ENCODE measurements around the gene ZNF423. TPM values are rescaled to one million over a fixed set of nuclear protein-coding genes. Genes with fewer than 3 reads are reported as not detected.
"Not testable (repeated sequence)": the region's sequence is repeated elsewhere in the genome, so short reads cannot be mapped to it uniquely, and the experiment has no call there.

Gene ZNF423
- total RNA-seq, 4 donors from 2014 or later: 7.0 to 19.7 (median 8.4) TPM

GRCh38 chr16:49876716-49877129 lies 20.8 kb upstream of the ZNF423 start:
- Histone ChIP-seq H3K27me3 (peaks cover 27% of the 10 kb centered on the region), H3K36me3 (no peaks in the 10 kb centered on the region), H3K9me3 (no peaks in the 10 kb centered on the region), H3K4me1 (peaks cover 0 to 13% (median 7%) of the 10 kb centered on the region in 3 donors), H3K4me3 (peak overlapping the region; percentile 8 to 48), H3K27ac (peak overlapping the region in 3 of 4 donors; percentile 30 to 37 (median 31))
- 17% methylated on average over 1 of the region's 22 CpGs; no CpG with 5 or more reads in 1 of the 2 donors for WGBS, 2 donors (ENCODE audit: low coverage in 1 of 2)
- peak; percentile 85 for ATAC-seq
- TF ChIP-seq, protein P1, sequence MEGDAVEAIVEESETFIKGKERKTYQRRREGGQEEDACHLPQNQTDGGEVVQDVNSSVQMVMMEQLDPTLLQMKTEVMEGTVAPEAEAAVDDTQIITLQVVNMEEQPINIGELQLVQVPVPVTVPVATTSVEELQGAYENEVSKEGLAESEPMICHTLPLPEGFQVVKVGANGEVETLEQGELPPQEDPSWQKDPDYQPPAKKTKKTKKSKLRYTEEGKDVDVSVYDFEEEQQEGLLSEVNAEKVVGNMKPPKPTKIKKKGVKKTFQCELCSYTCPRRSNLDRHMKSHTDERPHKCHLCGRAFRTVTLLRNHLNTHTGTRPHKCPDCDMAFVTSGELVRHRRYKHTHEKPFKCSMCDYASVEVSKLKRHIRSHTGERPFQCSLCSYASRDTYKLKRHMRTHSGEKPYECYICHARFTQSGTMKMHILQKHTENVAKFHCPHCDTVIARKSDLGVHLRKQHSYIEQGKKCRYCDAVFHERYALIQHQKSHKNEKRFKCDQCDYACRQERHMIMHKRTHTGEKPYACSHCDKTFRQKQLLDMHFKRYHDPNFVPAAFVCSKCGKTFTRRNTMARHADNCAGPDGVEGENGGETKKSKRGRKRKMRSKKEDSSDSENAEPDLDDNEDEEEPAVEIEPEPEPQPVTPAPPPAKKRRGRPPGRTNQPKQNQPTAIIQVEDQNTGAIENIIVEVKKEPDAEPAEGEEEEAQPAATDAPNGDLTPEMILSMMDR (IDR thresholded peaks at IDR 0.05): peak in 3 of 4 experiments; percentile 76 to 97 (median 79)
- TF ChIP-seq POLR2AphosphoS5 (IDR thresholded peaks at IDR 0.05) (no peak), EP300 (IDR thresholded peaks at IDR 0.05) (no peak), POLR2A (IDR thresholded peaks at IDR 0.05) (no peak)

GRCh38 chr16:49875806-49876715 lies 20.1 kb upstream of the ZNF423 start:
- no peak for TF ChIP-seq POLR2AphosphoS5 (IDR thresholded peaks at IDR 0.05)
- TF ChIP-seq POLR2A (IDR thresholded peaks at IDR 0.05): no peak
- TF ChIP-seq EP300 (IDR thresholded peaks at IDR 0.05): no peak
- TF ChIP-seq, protein P1 (IDR thresholded peaks at IDR 0.05): no peak
- H3K27ac ChIP-seq: peak overlapping the region in 3 of 4 donors; percentile 30 to 37 (median 31)
- ATAC-seq: no peak

DNA sequence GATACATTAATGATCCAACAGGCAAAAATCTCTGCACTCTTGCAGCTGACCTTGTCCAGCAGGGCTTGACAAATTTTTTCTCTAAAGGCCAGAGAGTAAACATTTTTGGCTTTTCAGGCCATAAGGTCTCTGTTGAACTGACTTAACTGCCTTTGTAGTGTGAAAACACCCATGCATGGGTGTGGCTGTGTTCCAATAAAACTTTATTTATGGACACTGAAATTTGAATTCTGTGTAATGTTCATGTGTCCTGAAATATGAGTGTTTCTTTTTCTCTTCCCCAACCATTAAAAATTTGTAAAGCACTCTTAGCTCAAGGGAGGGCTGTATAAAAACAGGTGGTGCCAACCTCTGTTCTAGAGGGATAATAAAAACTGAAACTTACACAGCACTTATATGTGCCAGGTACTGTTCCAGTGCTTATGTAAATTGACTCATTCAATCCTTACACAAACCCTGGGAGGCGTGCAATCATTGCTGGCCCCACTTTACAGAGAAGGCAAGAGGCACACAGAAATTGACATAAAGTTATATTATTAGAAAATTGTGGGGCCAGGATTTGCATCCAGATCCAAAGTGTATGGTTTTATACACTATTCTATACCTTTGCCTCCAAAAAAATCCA lies 18.8 kb upstream of the ZNF423 start:
- no peak for ATAC-seq
- no peak overlapping the region for H3K27ac ChIP-seq
- H3K27me3 ChIP-seq: peaks cover 25% of the 10 kb centered on the region
- H3K36me3 ChIP-seq: no peaks in the 10 kb centered on the region
- H3K9me3 ChIP-seq: no peaks in the 10 kb centered on the region
- peaks cover 0 to 13% (median 7%) of the 10 kb centered on the region in 3 donors for H3K4me1 ChIP-seq
- TF ChIP-seq, protein P1 (IDR thresholded peaks at IDR 0.05): no peak
- no peak for TF ChIP-seq EP300 (IDR thresholded peaks at IDR 0.05)
- 100% methylated on average over 1 of the region's 1 CpG for WGBS, 2 donors (ENCODE audit: low coverage in 1 of 2)
- H3K4me3 ChIP-seq: no peak overlapping the region

More at GRCh38 chr16:49875806-49876715, 20.1 kb upstream of the ZNF423 start:
- Histone ChIP-seq H3K27me3 (peaks cover 27% of the 10 kb centered on the region), H3K4me3 (peak overlapping the region; percentile 8 to 48), H3K9me3 (no peaks in the 10 kb centered on the region), H3K36me3 (no peaks in the 10 kb centered on the region), H3K4me1 (peaks cover 0 to 13% (median 7%) of the 10 kb centered on the region in 3 donors)
- WGBS, 2 donors (ENCODE audit: low coverage in 1 of 2): 59 to 61% methylated on average over 6 of the region's 45 CpGs

GRCh38 chr16:49871824-49872223 lies 15.9 kb upstream of the ZNF423 start:
- ATAC-seq: not testable (repeated sequence)

DNA sequence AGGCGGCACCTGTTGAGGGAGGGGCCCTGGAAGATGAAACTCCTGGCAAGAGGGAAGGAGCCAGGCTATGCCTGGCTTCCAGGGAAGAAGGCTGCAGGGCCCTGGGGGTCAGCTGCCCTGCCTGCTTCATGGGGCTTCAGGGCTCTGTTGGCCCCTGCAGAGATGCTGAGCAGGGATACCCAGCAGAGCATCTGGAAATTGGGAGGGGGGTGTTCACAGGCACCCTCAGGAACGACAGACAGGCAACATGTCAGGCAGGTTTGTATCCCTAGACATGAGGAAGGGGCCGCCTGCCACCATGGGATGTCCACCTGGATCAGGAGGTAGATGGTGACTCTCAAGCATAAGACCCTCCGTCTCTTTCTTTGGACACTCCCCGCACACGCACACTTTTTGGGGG lies 13.8 kb upstream of the ZNF423 start:
- WGBS, 2 donors (ENCODE audit: low coverage in 1 of 2): 86 to 94% methylated on average over 1 to 3 of the region's 6 CpGs
- Histone ChIP-seq H3K36me3 (no peaks in the 10 kb centered on the region), H3K27ac (no peak overlapping the region), H3K4me3 (no peak overlapping the region), H3K27me3 (peaks cover 7% of the 10 kb centered on the region), H3K4me1 (peaks cover 0 to 5% (median 0%) of the 10 kb centered on the region in 3 donors), H3K9me3 (no peaks in the 10 kb centered on the region)
- no peak for ATAC-seq
- TF ChIP-seq POLR2AphosphoS5 (IDR thresholded peaks at IDR 0.05) (no peak), EP300 (IDR thresholded peaks at IDR 0.05) (no peak), POLR2A (IDR thresholded peaks at IDR 0.05) (no peak)
- TF ChIP-seq, protein P1 (IDR thresholded peaks at IDR 0.05): no peak

More at GRCh38 chr16:49871824-49872223, 15.9 kb upstream of the ZNF423 start:
- H3K9me3 ChIP-seq, H3K4me1 ChIP-seq, H3K4me3 ChIP-seq, H3K27ac ChIP-seq, H3K36me3 ChIP-seq: not testable (repeated sequence)
- WGBS, 2 donors (ENCODE audit: low coverage in 1 of 2): 91 to 98% methylated on average over 4 to 5 of the region's 5 CpGs
- peaks cover 13% of the 10 kb centered on the region for H3K27me3 ChIP-seq
